Sigmoid colon (tissue), 4 donors: ENCODE results near the gene TAS1R2.

Experiments used
- POLR2A ChIP-seq, 2 donors: fragments of 450-650 bp; IDR thresholded peaks; one replicate each; pipeline ENCODE4 v1.6.1; 2016; ENCODE audit warnings: antibody characterized with exemption in 2 of 2, mild to moderate bottlenecking in 2 of 2, moderate library complexity in 2 of 2
- POLR2AphosphoS5 ChIP-seq, 4 donors: sonication (generic); formaldehyde crosslinking; IDR thresholded peaks; one replicate each; pipeline ENCODE4 v1.6.1; 2017; ENCODE audit warnings: antibody characterized with exemption in 4 of 4
- TF ChIP-seq, protein P1 (sequence below), 4 experiments: fragments of 450-650 bp in 3 of 4; fragments of 200-600 bp in 1 of 4; IDR thresholded peaks; one replicate each; pipeline ENCODE4 v1.5.1; 2016 to 2019; ENCODE audit warnings: antibody characterized with exemption in 4 of 4, mild to moderate bottlenecking in 3 of 4, moderate library complexity in 2 of 4

GRCh38 chr1:18811733-18812452 is 47.6 kb downstream of the TAS1R2 start:
- TF ChIP-seq, protein P1, sequence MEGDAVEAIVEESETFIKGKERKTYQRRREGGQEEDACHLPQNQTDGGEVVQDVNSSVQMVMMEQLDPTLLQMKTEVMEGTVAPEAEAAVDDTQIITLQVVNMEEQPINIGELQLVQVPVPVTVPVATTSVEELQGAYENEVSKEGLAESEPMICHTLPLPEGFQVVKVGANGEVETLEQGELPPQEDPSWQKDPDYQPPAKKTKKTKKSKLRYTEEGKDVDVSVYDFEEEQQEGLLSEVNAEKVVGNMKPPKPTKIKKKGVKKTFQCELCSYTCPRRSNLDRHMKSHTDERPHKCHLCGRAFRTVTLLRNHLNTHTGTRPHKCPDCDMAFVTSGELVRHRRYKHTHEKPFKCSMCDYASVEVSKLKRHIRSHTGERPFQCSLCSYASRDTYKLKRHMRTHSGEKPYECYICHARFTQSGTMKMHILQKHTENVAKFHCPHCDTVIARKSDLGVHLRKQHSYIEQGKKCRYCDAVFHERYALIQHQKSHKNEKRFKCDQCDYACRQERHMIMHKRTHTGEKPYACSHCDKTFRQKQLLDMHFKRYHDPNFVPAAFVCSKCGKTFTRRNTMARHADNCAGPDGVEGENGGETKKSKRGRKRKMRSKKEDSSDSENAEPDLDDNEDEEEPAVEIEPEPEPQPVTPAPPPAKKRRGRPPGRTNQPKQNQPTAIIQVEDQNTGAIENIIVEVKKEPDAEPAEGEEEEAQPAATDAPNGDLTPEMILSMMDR (IDR thresholded peaks at IDR 0.05) = no peak
- TF ChIP-seq POLR2AphosphoS5 (IDR thresholded peaks at IDR 0.05) = no peak
- TF ChIP-seq POLR2A (IDR thresholded peaks at IDR 0.05) = no peak
